22Rv1 (cell line): ENCODE measurements around the gene PATJ.

Source experiments
- CTCF ChIP-seq: fragments of 450-650 bp; IDR thresholded peaks from 2 replicates; pipeline ENCODE4 v1.5.1; 2017; ENCODE audit warnings: mild to moderate bottlenecking
- ZFX ChIP-seq: fragments of 450-650 bp; IDR thresholded peaks from 2 replicates; pipeline ENCODE4 v1.6.1; 2017; ENCODE audit warnings: antibody characterized with exemption, borderline replicate concordance

GRCh38 chr1:61782771-61783170 lies 40.5 kb downstream of the PATJ start:
- no peak for TF ChIP-seq CTCF
- no peak for TF ChIP-seq ZFX
